Thyroid gland (tissue), 4 donors: ENCODE measurements around the gene PC.

ENCODE experiments used
- POLR2A ChIP-seq, 2 donors: fragments of 450-650 bp; IDR thresholded peaks; one replicate each; pipeline ENCODE4 v1.6.1; 2017; ENCODE audit warnings: antibody characterized with exemption in 2 of 2, mild to moderate bottlenecking in 2 of 2, moderate library complexity in 1 of 2
- TF ChIP-seq, protein P1 (sequence below), 6 experiments: fragments of 200-600 bp in 3 of 6; fragments of 450-650 bp in 3 of 6; sonication (generic) in 3 of 6; IDR thresholded peaks; one replicate each; pipeline ENCODE4 v1.5.1; 2016 to 2019; ENCODE audit warnings: antibody characterized with exemption in 6 of 6, mild to moderate bottlenecking in 2 of 6, inconsistent platforms in 1 of 6, moderate library complexity in 1 of 6

DNA sequence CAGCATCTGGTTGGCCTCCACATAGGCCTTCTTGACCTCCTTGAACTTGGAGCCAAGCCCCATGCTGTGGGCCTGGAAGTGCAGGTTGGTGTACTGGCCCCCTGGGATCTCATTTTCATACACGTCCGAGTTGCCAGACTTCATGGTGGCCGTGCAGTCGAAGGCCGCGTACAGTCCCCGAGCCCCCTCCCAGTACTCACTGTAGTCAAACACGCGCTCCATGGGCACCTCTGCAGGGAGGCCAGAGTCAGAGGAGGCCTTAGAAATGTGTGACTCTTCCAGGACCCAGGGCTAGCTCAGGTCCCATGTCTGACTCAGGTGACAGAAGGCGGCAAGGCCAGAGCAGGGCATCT is 108.0 kb downstream of the PC start:
- TF ChIP-seq, protein P1, sequence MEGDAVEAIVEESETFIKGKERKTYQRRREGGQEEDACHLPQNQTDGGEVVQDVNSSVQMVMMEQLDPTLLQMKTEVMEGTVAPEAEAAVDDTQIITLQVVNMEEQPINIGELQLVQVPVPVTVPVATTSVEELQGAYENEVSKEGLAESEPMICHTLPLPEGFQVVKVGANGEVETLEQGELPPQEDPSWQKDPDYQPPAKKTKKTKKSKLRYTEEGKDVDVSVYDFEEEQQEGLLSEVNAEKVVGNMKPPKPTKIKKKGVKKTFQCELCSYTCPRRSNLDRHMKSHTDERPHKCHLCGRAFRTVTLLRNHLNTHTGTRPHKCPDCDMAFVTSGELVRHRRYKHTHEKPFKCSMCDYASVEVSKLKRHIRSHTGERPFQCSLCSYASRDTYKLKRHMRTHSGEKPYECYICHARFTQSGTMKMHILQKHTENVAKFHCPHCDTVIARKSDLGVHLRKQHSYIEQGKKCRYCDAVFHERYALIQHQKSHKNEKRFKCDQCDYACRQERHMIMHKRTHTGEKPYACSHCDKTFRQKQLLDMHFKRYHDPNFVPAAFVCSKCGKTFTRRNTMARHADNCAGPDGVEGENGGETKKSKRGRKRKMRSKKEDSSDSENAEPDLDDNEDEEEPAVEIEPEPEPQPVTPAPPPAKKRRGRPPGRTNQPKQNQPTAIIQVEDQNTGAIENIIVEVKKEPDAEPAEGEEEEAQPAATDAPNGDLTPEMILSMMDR (IDR thresholded peaks at IDR 0.05): no peak
- no peak for TF ChIP-seq POLR2A (IDR thresholded peaks at IDR 0.05)
